Caco-2 (cell line): ENCODE measurements around the gene RTL1. TPM values are rescaled to one million over a fixed set of nuclear protein-coding genes. Genes with fewer than 3 reads are reported as not detected.

ENCODE experiments used
- BruUV-seq: library from RNA; stranded (reverse); fragments of 400-500 nt; replicated peaks from 2 replicates; lab custom pipeline; 2021; lab: Mats Ljungman, UMichigan
- CTCF ChIA-PET: fragments of 300-600 bp; sonication (Branson Sonifier 250); formaldehyde crosslinking; loops from one replicate; lab custom pipeline; 2022; ENCODE audit warnings: antibody characterized with exemption; lab: Charles Lee
- POLR2A ChIA-PET: fragments of 300-600 bp; sonication (Branson Sonifier 250); formaldehyde crosslinking; loops from one replicate; lab custom pipeline; 2022; ENCODE audit warnings: antibody characterized with exemption; lab: Charles Lee
- DNase-seq, 2 experiments: peaks; one replicate each; pipeline versions ENCODE4 v3.0.0 to v3.0.0-alpha.2; 2020 to 2022
- H3K27me3 ChIP-seq: replicated peaks from 2 replicates; pipeline ENCODE4 v1.6.0; 2011; ENCODE audit warnings: low read length; ENCODE audit not compliant: control insufficient read depth, insufficient read depth
- H3K36me3 ChIP-seq: 2 replicates; pipeline ENCODE4 v1.5.1; 2011; ENCODE audit warnings: low read length; ENCODE audit not compliant: control insufficient read depth, insufficient read depth
- H3K4me1 ChIP-seq: fragments of 250-450 bp; sonication (Bioruptor Pico); 2 replicates; pipeline ENCODE4 v1.5.1; 2020; ENCODE audit warnings: mild to moderate bottlenecking
- H3K4me3 ChIP-seq: 2 replicates; pipeline ENCODE4 v1.5.1; 2011; ENCODE audit warnings: low read depth, mild to moderate bottlenecking, control low read depth, low read length
- H3K9me3 ChIP-seq: fragments of 250-450 bp; sonication (Bioruptor Pico); 2 replicates; pipeline ENCODE4 v1.5.1; 2020; ENCODE audit warnings: mild to moderate bottlenecking, moderate library complexity
- H3K27ac Mint-ChIP-seq: one replicate; pipeline ENCODE4 v1.8.0; 2022; ENCODE audit warnings: mixed read lengths; ENCODE audit not compliant: unreplicated experiment
- H3K27me3 Mint-ChIP-seq: one replicate; pipeline ENCODE4 v1.8.0; 2022; ENCODE audit warnings: mixed read lengths; ENCODE audit not compliant: insufficient read depth, unreplicated experiment
- H3K36me3 Mint-ChIP-seq: one replicate; pipeline ENCODE4 v1.8.0; 2022; ENCODE audit warnings: mild to moderate bottlenecking, mixed read lengths; ENCODE audit not compliant: insufficient read depth, unreplicated experiment
- H3K4me1 Mint-ChIP-seq: one replicate; pipeline ENCODE4 v1.8.0; 2022; ENCODE audit warnings: low read depth, mixed read lengths; ENCODE audit not compliant: unreplicated experiment
- H3K4me3 Mint-ChIP-seq: one replicate; pipeline ENCODE4 v1.8.0; 2022; ENCODE audit warnings: mild to moderate bottlenecking, moderate library complexity, mixed read lengths; ENCODE audit not compliant: unreplicated experiment
- H3K9me3 Mint-ChIP-seq: one replicate; pipeline ENCODE4 v1.8.0; 2022; ENCODE audit warnings: mixed read lengths; ENCODE audit not compliant: unreplicated experiment
- CTCF ChIP-seq, 2 experiments: fragments of 200-600 bp in 1 of 2; IDR thresholded peaks; 1 replicate in 1 of 2; 2 replicates in 1 of 2; pipeline versions ENCODE4 v1.5.1 to v1.8.0; 2011 to 2022; ENCODE audit warnings: antibody characterized with exemption in 1 of 2, control low read depth in 1 of 2, inconsistent platforms in 1 of 2, low read depth in 1 of 2, low read length in 1 of 2, mild to moderate bottlenecking in 1 of 2, moderate library complexity in 1 of 2; ENCODE audit not compliant: insufficient read depth in 1 of 2, severe bottlenecking in 1 of 2, unreplicated experiment in 1 of 2
- intact Hi-C: fragments of 100-400 bp; cut with micrococcal nuclease; formaldehyde crosslinking; loops from one replicate; pipeline ENCODE4 v1.10.0; 2022; ENCODE audit not compliant: unreplicated experiment
- total RNA-seq: library from RNA; stranded (reverse); gene quantifications from 2 replicates; pipeline ENCODE4 v1.2.3, GENCODE V29; 2022

RTL1 gene
- total RNA-seq, 1 experiment from 2014 or later = not detected

GRCh38 chr14:100896369-100897060 is 7.0 kb downstream of the RTL1 start:
- Mint-ChIP-seq H3K36me3 (no peaks in the 10 kb centered on the region), H3K4me1 (no peaks in the 10 kb centered on the region), H3K27me3 (peaks cover 4% of the 10 kb centered on the region), H3K9me3 (no peaks in the 10 kb centered on the region), H3K4me3 (no peak overlapping the region), H3K27ac (no peak overlapping the region)
- Histone ChIP-seq H3K27me3 (no peaks in the 10 kb centered on the region; the same call in 1 of the 2 replicates), H3K9me3 (no peaks in the 10 kb centered on the region), H3K4me3 (no peak overlapping the region), H3K4me1 (peaks cover 9% of the 10 kb centered on the region), H3K36me3 (no peaks in the 10 kb centered on the region)
- intact Hi-C loops = no loop called here
- ChIA-PET POLR2A (no interaction called here), CTCF (no interaction called here)
- BruUV-seq = no TSS peak
- no peak for TF ChIP-seq CTCF (IDR thresholded peaks at IDR 0.05; ENCODE audit: insufficient read depth in 1 of 2, low read depth in 1 of 2, low read length in 1 of 2, severe bottlenecking in 1 of 2, unreplicated experiment in 1 of 2)
- DNase-seq = no peak

- Histone ChIP-seq H3K4me3 (no peak overlapping the region), H3K27me3 (no peaks in the 10 kb centered on the region), H3K4me1 (peaks cover 5% of the 10 kb centered on the region), H3K9me3 (no peaks in the 10 kb centered on the region), H3K36me3 (no peaks in the 10 kb centered on the region)
- Mint-ChIP-seq H3K4me1 (no peaks in the 10 kb centered on the region), H3K36me3 (no peaks in the 10 kb centered on the region), H3K27me3 (peaks cover 4% of the 10 kb centered on the region), H3K4me3 (no peak overlapping the region), H3K9me3 (no peaks in the 10 kb centered on the region), H3K27ac (no peak overlapping the region)
- POLR2A ChIA-PET = no interaction called here
- CTCF ChIA-PET = no interaction called here
- intact Hi-C loops = no loop called here
- TF ChIP-seq CTCF (IDR thresholded peaks at IDR 0.05; ENCODE audit: insufficient read depth in 1 of 2, low read depth in 1 of 2, low read length in 1 of 2, severe bottlenecking in 1 of 2, unreplicated experiment in 1 of 2) = no peak
- DNase-seq = no peak
- no TSS peak for BruUV-seq
Observed at GRCh38 chr14:100895411-100895810, 8.1 kb downstream of the RTL1 start.

- no peak for DNase-seq
- no peak for TF ChIP-seq CTCF (IDR thresholded peaks at IDR 0.05; ENCODE audit: insufficient read depth in 1 of 2, low read depth in 1 of 2, low read length in 1 of 2, severe bottlenecking in 1 of 2, unreplicated experiment in 1 of 2)
- Mint-ChIP-seq H3K36me3 (no peaks in the 10 kb centered on the region), H3K9me3 (no peaks in the 10 kb centered on the region), H3K27me3 (peaks cover 4% of the 10 kb centered on the region), H3K4me1 (no peaks in the 10 kb centered on the region), H3K27ac (no peak overlapping the region), H3K4me3 (no peak overlapping the region)
- H3K9me3 ChIP-seq = no peaks in the 10 kb centered on the region
- BruUV-seq = no TSS peak
- intact Hi-C loops = no loop called here
- H3K36me3 ChIP-seq = no peaks in the 10 kb centered on the region
- H3K27me3 ChIP-seq = no peaks in the 10 kb centered on the region
- H3K4me1 ChIP-seq = no peaks in the 10 kb centered on the region
- ChIA-PET POLR2A (no interaction called here), CTCF (no interaction called here)
- H3K4me3 ChIP-seq = no peak overlapping the region
Observed at GRCh38 chr14:100894416-100894815, 9.1 kb downstream of the RTL1 start.
